GM18858 (cell line): ENCODE results near the gene POLR2J3.
"Not testable (repeated sequence)": the region's sequence is repeated elsewhere in the genome, so short reads cannot be mapped to it uniquely, and the experiment has no call there.

ENCODE experiments used
- ATAC-seq: cut with Tn5 transposase; IDR thresholded peaks from one replicate; pipeline ENCODE4 v1.9.1; 2021; ENCODE audit not compliant: unreplicated experiment

The POLR2J3 gene

GRCh38 chr7:102524803-102525202 is 47.6 kb downstream of the POLR2J3 start:
- ATAC-seq, result not testable (repeated sequence)

- ATAC-seq, result not testable (repeated sequence)
Measured at GRCh38 chr7:102520797-102521196, 51.6 kb downstream of the POLR2J3 start.

DNA sequence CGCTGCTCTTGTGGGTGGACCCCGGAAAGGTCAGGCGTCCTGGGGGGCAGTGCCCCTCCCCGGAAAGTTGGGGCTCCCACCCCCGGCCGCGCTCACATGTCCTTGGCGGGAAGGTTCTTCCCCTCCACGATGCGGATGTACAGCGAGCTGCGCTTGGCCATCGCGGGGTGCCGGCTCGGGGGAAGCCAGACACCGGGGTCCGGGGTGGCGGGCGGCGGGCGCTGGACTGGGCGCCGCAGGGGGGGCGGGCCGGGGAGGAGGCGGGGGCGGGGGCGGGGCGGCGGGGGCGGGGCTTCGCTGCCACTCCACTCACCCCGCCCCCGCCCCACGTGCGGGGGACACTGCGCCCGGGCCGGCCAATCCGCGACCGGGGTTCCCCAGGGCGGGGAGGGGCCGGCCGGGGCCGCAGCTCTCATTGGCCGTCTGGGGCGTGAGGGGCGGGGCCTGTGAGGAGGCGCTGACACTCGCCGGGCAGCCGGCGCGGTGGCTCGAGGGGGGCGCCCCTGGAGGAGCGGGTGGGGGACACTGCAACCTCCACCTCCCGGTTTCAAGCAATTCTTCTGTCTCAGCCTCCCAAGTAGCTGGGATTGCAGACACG is 54.7 kb downstream of the POLR2J3 start, which contains the start of gene RASA4B:
TSS of gene RASA4B (minus strand) at position 228 of the 598 bp plus-strand sequence. CDS start at position 161, 67 bp downstream.
- peak; percentile 38 for ATAC-seq
